Measurements from ENCODE around the gene ZIC1.

Gene ZIC1

GRCh38 chr3:147411815-147412241 lies 2.7 kb downstream of the ZIC1 start:
- DNase-seq: no peak

GRCh38 chr3:147412261-147412916 lies 3.2 kb downstream of the ZIC1 start:
- no peak for DNase-seq

GRCh38 chr3:147412917-147413685 lies 3.9 kb downstream of the ZIC1 start:
- no peak for DNase-seq

GRCh38 chr3:147413686-147414389 lies 4.7 kb downstream of the ZIC1 start:
- no peak for DNase-seq

DNA sequence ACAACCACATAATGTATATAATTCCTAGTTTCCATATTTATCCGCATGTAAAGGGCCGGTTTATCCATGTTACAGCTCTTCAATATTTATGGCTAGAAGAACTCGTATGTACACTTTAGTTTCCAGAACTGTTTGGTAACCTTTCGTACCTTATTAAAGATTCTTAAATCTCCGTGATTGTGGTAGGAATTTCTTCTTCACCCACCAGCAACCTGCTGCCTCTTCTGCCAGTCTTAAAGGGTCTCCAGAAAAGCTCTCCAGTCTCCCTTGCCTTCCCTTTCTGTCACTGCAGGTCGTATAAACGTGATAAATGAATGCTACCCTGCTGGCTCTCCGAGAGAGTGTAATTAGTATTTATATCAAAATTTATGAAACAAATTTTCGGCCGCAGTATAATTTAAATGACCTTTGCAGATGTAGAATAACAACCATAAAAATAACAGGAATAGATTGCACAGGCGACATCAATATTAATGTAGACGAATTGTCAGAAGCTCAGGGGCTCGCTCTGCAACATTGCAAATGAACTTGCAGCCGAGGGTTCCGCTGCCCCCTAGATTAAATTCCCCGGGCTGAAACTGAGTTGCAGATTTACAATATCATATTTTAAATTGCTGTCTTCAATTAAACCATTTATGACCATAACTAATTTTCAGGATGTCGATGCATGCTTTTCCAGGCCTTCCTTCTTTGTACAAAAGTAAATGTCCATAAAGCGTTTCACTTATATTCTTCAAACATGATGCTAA lies 5.4 kb downstream of the ZIC1 start:
- no peak for DNase-seq

DNA sequence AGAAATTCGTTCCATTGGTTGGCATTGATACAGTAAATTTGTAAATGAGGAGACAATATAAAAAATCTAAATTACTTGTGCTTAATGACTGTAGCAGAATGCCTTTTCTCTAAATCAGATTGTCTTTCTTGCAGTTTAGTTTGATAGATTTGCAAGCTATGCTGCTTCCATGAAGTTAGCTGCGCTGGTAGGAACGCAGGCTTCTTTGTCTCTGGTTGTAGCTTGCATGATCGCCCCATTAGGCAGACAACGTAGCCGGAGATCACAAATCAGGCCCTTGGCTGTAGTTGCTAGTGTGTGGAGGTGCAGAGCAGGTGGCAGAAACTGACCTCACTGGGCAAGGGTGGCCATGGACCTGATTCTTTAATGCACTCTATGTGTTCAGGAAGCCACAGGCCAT lies 6.1 kb downstream of the ZIC1 start:
- no peak for DNase-seq

- no peak for DNase-seq
Measured at GRCh38 chr3:147415874-147416273, 6.7 kb downstream of the ZIC1 start.

DNA sequence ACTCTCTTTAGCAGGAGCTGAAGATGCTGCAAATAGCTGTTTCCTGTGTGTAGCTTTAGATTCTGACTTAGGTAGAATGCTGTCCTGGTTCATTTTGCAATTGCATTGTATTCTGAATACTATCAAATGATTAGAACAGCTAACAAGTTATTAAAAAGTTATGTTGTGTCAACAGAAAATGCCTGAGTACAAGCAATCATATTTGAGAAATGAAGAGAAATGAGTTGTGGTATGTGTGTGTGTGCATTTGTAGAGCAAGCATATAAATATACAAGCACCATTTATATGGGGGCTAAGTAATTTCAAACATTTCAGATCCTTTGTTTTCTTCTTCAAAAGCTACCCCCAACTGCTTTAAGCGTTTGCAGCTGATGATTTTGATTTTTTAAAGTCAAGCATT lies 7.8 kb downstream of the ZIC1 start:
- DNase-seq: no peak

DNA sequence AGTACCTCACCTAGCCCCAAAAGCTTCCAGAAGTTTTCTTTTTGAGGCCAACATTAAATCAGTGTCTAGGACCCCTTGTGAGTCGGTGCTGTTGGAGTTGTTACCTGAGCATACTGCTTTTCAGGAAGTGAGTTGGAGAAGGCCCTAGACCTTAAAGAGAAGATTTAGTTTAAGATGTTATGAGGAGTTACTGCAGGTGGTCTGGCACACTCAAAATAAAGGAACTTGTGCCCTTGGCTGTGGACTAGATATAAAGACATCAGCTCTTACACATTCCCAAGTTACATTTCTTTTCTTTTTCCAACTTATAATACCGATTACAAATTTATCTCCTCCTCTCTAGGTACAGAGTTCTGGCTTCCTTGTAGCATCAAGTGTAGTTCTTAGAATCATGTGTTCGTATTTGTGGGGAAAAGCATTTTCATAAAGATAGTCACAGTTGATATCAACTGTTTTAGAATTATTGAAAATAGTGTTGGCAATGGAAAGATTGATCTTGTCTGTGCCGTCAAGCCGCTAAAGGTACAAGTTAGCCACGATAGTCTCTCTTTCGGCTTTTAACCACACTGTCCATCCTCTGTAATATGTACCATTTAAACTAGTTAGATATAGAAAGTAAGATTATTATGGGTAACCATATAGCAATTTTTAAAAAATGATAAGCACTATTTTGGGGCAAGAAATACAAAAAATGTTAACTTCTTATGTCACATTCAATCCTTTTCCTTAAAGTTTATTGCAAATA lies 8.6 kb downstream of the ZIC1 start:
- no peak for DNase-seq

GRCh38 chr3:147418371-147418781 lies 9.2 kb downstream of the ZIC1 start:
- DNase-seq: no peak

- DNase-seq: no peak
Measured at GRCh38 chr3:147418808-147419701, 9.9 kb downstream of the ZIC1 start.

- no peak for DNase-seq
Measured at GRCh38 chr3:147419781-147420224, 10.6 kb downstream of the ZIC1 start.

- DNase-seq: no peak
Measured at GRCh38 chr3:147420353-147421183, 11.4 kb downstream of the ZIC1 start.

GRCh38 chr3:147421184-147421912 lies 12.2 kb downstream of the ZIC1 start:
- DNase-seq: no peak

DNA sequence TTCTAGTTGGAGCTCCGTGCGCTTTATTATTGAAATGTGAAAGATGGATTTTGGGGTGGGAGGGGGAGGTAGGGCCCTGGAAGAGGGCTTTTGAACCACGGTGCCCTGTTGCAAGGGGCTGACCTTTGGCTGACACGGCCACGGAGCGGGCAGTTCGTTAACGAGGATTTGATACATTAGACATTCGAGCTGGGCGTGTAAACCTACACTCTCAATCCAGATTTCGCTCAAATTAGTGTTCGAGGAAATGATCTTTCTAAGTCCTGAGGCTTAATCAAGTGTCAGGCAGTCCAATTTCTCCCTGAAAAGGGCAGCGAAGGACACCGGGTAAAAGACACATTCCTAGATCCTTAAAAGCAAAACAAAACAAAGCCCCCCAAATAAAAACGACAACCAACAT lies 13.0 kb downstream of the ZIC1 start:
- no peak for DNase-seq

- DNase-seq: no peak
Measured at GRCh38 chr3:147422601-147423536, 13.7 kb downstream of the ZIC1 start.

DNA sequence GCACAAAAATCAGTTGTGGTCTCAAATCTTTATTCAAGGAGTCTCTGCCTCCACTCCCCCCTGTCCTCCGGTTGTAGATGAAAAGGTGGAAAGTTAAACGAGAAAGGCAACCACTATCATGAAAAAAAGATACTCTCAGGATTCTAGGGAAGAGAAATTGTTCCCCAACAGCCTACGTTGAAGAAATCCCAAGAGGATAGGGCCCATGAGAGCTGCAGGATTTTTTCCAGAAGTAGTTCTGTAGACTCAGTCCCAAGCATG lies 14.3 kb downstream of the ZIC1 start:
- DNase-seq: no peak

DNA sequence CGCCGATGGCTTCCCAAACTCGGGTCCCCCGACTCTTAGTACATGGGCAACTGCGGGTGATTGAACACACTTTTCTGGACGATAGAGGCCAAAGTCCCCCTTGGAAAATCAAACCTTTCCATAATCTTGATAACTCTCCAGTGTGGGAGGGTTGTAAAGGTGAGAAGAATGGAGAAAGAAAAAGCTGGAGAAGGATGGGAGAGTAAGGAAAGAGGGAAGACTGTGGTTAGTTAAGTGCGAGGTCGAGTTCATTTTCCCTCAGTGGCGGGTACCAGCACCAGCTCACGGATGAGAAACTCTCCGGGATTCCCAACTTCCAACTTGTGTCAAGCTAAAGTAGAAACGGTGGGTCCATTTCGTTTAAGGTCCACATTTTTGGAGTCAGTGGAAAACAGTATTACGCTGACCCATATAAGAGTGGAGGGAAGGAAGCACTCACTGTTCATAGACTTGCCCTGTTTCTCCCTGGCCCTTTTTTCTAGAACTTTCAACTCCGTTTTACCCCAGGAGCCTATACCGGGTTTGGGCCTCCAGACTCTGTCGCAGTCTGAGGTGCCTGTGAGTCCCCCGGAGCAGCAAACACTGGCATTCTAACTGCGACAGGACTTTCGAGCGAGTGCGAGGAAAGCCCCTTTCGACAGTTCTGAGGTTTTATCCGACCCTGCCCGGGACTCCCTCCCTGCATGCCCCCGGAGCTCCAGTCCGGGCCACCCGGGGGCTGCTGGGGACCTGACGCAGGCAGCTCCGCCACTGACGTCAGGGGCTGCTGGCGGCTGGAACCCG lies 14.8 kb downstream of the ZIC1 start:
- no peak for DNase-seq
